WTC11 (cell line): ENCODE data around the gene SLC13A3. TPM values are rescaled to one million over a fixed set of nuclear protein-coding genes. Genes with fewer than 3 reads are reported as not detected.

Experiments
- ATAC-seq: fragments of 200-7000 bp; cut with Tn5 transposase; 2 replicates; pipeline ENCODE4 v1.10.0; 2021; ENCODE audit warnings: mild to moderate bottlenecking, moderate library complexity
- CTCF ChIA-PET: fragments of 300-600 bp; sonication (Branson Sonifier 250); formaldehyde crosslinking; loops from one replicate; lab custom pipeline; 2021; ENCODE audit warnings: antibody characterized with exemption; lab: Charles Lee
- POLR2A ChIA-PET: fragments of 350-600 bp; sonication (Branson Sonifier 250); formaldehyde crosslinking; loops from one replicate; lab custom pipeline; 2021; ENCODE audit warnings: antibody characterized with exemption; lab: Charles Lee
- DNase-seq: peaks from one replicate; pipeline ENCODE4 v3.0.0; 2021; ENCODE audit warnings: low spot score
- H3K27ac Mint-ChIP-seq: 2 replicates; pipeline ENCODE4 v1.8.0; 2021; ENCODE audit warnings: mixed read lengths
- H3K27me3 Mint-ChIP-seq: 2 replicates; pipeline ENCODE4 v1.8.0; 2021; ENCODE audit warnings: low read depth, mild to moderate bottlenecking, moderate library complexity, mixed read lengths
- H3K36me3 Mint-ChIP-seq: 2 replicates; pipeline ENCODE4 v1.8.0; 2021; ENCODE audit warnings: mixed read lengths
- H3K4me1 Mint-ChIP-seq: 2 replicates; pipeline ENCODE4 v1.8.0; 2022; ENCODE audit warnings: mixed read lengths
- H3K4me3 Mint-ChIP-seq: 2 replicates; pipeline ENCODE4 v1.8.0; 2021; ENCODE audit warnings: mild to moderate bottlenecking, moderate library complexity, mixed read lengths
- H3K9me3 Mint-ChIP-seq: 2 replicates; pipeline ENCODE4 v1.8.0; 2021; ENCODE audit warnings: mixed read lengths
- AR ChIP-seq: fragments of 250-450 bp; sonication (Bioruptor Pico); IDR thresholded peaks from 2 replicates; pipeline ENCODE4 v1.9.0; 2021; ENCODE audit warnings: mild to moderate bottlenecking
- ATF3 ChIP-seq: sonication (generic); formaldehyde crosslinking; conservative IDR thresholded peaks from 2 replicates; pipeline ENCODE4 v1.8.1; 2022; ENCODE audit warnings: mild to moderate bottlenecking, missing genetic modification reagents
- CREM ChIP-seq: sonication (generic); formaldehyde crosslinking; IDR thresholded peaks from 2 replicates; pipeline ENCODE4 v1.8.1; 2022; ENCODE audit warnings: mild to moderate bottlenecking, missing genetic modification reagents, moderate library complexity
- CTCF ChIP-seq: fragments of 200-600 bp; IDR thresholded peaks from 2 replicates; pipeline ENCODE4 v1.8.0; 2022; ENCODE audit warnings: antibody characterized with exemption
- FOXJ3 ChIP-seq: sonication (generic); formaldehyde crosslinking; IDR thresholded peaks from 2 replicates; pipeline ENCODE4 v1.9.0; 2021; ENCODE audit warnings: missing genetic modification reagents, mild to moderate bottlenecking, borderline replicate concordance
- GABPB1 ChIP-seq: sonication (generic); formaldehyde crosslinking; IDR thresholded peaks from 2 replicates; pipeline ENCODE4 v1.8.1; 2023; ENCODE audit warnings: mild to moderate bottlenecking, missing genetic modification reagents
- GRHL2 ChIP-seq: fragments of 250-450 bp; sonication (Bioruptor Pico); IDR thresholded peaks from 2 replicates; pipeline ENCODE4 v1.8.0; 2022; ENCODE audit warnings: mild to moderate bottlenecking, moderate library complexity; ENCODE audit not compliant: insufficient replicate concordance, severe bottlenecking
- MAX ChIP-seq: sonication (generic); formaldehyde crosslinking; IDR thresholded peaks from 2 replicates; pipeline ENCODE4 v1.8.0; 2022; ENCODE audit warnings: mild to moderate bottlenecking, missing genetic modification reagents
- NFATC4 ChIP-seq: fragments of 250-450 bp; sonication (Bioruptor Pico); IDR thresholded peaks from 2 replicates; pipeline ENCODE4 v1.9.0; 2021; ENCODE audit warnings: mild to moderate bottlenecking
- NFYB ChIP-seq: sonication (generic); formaldehyde crosslinking; conservative IDR thresholded peaks from 2 replicates; pipeline ENCODE4 v1.8.0; 2022; ENCODE audit warnings: low read depth, missing genetic modification reagents
- NR3C1 ChIP-seq: sonication (generic); formaldehyde crosslinking; conservative IDR thresholded peaks from 2 replicates; pipeline ENCODE4 v1.8.1; 2023; ENCODE audit warnings: low read depth, mild to moderate bottlenecking, missing genetic modification reagents
- OVOL2 ChIP-seq: fragments of 250-450 bp; sonication (Bioruptor Pico); IDR thresholded peaks from 2 replicates; pipeline ENCODE4 v1.9.0; 2021; ENCODE audit warnings: mild to moderate bottlenecking, borderline replicate concordance
- SMAD3 ChIP-seq: sonication (generic); formaldehyde crosslinking; IDR thresholded peaks from 2 replicates; pipeline ENCODE4 v1.8.0; 2022; ENCODE audit warnings: missing genetic modification reagents, mild to moderate bottlenecking, borderline replicate concordance
- SOX15 ChIP-seq: fragments of 250-450 bp; sonication (Bioruptor Pico); IDR thresholded peaks from 2 replicates; pipeline ENCODE4 v1.9.0; 2021; ENCODE audit warnings: mild to moderate bottlenecking
- TCF7 ChIP-seq: sonication (generic); formaldehyde crosslinking; IDR thresholded peaks from 2 replicates; pipeline ENCODE4 v1.8.0; 2022; ENCODE audit warnings: mild to moderate bottlenecking, low read depth, missing genetic modification reagents, moderate library complexity
- TEAD4 ChIP-seq: sonication (generic); formaldehyde crosslinking; IDR thresholded peaks from 2 replicates; pipeline ENCODE4 v1.8.0; 2022; ENCODE audit warnings: mild to moderate bottlenecking, missing genetic modification reagents
- TP53 ChIP-seq: sonication (generic); formaldehyde crosslinking; IDR thresholded peaks from 2 replicates; pipeline ENCODE4 v1.8.1; 2023; ENCODE audit warnings: mild to moderate bottlenecking, missing genetic modification reagents
- ZBTB21 ChIP-seq: sonication (generic); formaldehyde crosslinking; IDR thresholded peaks from 2 replicates; pipeline ENCODE4 v1.8.1; 2023; ENCODE audit warnings: mild to moderate bottlenecking, missing genetic modification reagents, borderline replicate concordance
- ZNF263 ChIP-seq: sonication (generic); formaldehyde crosslinking; IDR thresholded peaks from 2 replicates; pipeline ENCODE4 v1.8.1; 2022; ENCODE audit warnings: low read depth, mild to moderate bottlenecking, moderate library complexity, missing genetic modification reagents
- ZNF396 ChIP-seq: fragments of 250-450 bp; sonication (Bioruptor Pico); IDR thresholded peaks from 2 replicates; pipeline ENCODE4 v1.8.0; 2021; ENCODE audit warnings: mild to moderate bottlenecking, moderate library complexity, borderline replicate concordance
- ZNF423 ChIP-seq: fragments of 250-450 bp; sonication (Bioruptor Pico); IDR thresholded peaks from 2 replicates; pipeline ENCODE4 v2.1.2; 2022; ENCODE audit warnings: mild to moderate bottlenecking, moderate library complexity
- ZNF512 ChIP-seq: sonication (generic); formaldehyde crosslinking; IDR thresholded peaks from 2 replicates; pipeline ENCODE4 v1.8.1; 2022; ENCODE audit warnings: missing genetic modification reagents, borderline replicate concordance
- ZNF671 ChIP-seq: fragments of 250-450 bp; sonication (Bioruptor Pico); IDR thresholded peaks from 2 replicates; pipeline ENCODE4 v1.8.0; 2021; ENCODE audit warnings: mild to moderate bottlenecking
- total RNA-seq: library from RNA; stranded (reverse); gene quantifications from 3 replicates; pipeline ENCODE4 v1.2.3, GENCODE V29; 2021

Gene SLC13A3
- total RNA-seq, 1 experiment from 2014 or later = 10.6 TPM

- ATAC-seq (no peak), DNase-seq (no peak)
- Mint-ChIP-seq H3K9me3 (peaks cover 10% of the 10 kb centered on the region), H3K4me1 (no peaks in the 10 kb centered on the region), H3K4me3 (no peak overlapping the region), H3K36me3 (peaks cover 2% of the 10 kb centered on the region; the same call in 1 of the 2 replicates), H3K27ac (no peak overlapping the region), H3K27me3 (peaks cover 22% of the 10 kb centered on the region)
- POLR2A ChIA-PET = no interaction called here
- CTCF ChIA-PET = interaction anchor here (1.0 to 3.2 kb wide), 6 partner anchors 19 to 169 kb away, joined by 3 to 10 read pairs (median 3); partner anchors contain the start of genes OCSTAMP and TP53RK
- no peak for TF ChIP-seq CREM
- TF ChIP-seq ZBTB21 = no peak
- TF ChIP-seq OVOL2 (CRISPR knock-in tag) = no peak
- TF ChIP-seq TCF7 = no peak
- no peak for TF ChIP-seq ZNF396 (CRISPR knock-in tag)
- no peak for TF ChIP-seq GRHL2 (CRISPR knock-in tag)
- TF ChIP-seq SOX15 (CRISPR knock-in tag) = no peak
- TF ChIP-seq NFATC4 = no peak
- no peak for TF ChIP-seq AR (CRISPR knock-in tag)
- no peak for TF ChIP-seq ZNF263 (CRISPR knock-in tag)
- TF ChIP-seq MAX (CRISPR knock-in tag) = no peak
- no peak for TF ChIP-seq SMAD3 (CRISPR knock-in tag)
- no peak for TF ChIP-seq ZNF423
- TF ChIP-seq NR3C1 (CRISPR knock-in tag) = no peak
Measured at GRCh38 chr20:46520540-46520939, 130.7 kb downstream of the SLC13A3 start.

- Mint-ChIP-seq H3K36me3 (peaks cover 2% of the 10 kb centered on the region; the same call in 1 of the 2 replicates), H3K4me3 (no peak overlapping the region), H3K27ac (no peak overlapping the region), H3K27me3 (peaks cover 20% of the 10 kb centered on the region), H3K4me1 (no peaks in the 10 kb centered on the region), H3K9me3 (peaks cover 10% of the 10 kb centered on the region)
- ChIA-PET POLR2A (no interaction called here), CTCF (interaction anchor here (1.1 to 3.2 kb wide), 5 partner anchors 31 to 163 kb away, joined by 3 to 10 read pairs (median 4); partner anchors contain the start of gene OCSTAMP)
- ATAC-seq (no peak), DNase-seq (no peak)
- TF ChIP-seq CTCF (no peak), NFYB (no peak), ZNF512 (CRISPR knock-in tag) (no peak), TEAD4 (no peak), GABPB1 (CRISPR knock-in tag) (no peak), FOXJ3 (CRISPR knock-in tag) (no peak), TP53 (no peak), ZNF671 (CRISPR knock-in tag) (no peak), OVOL2 (CRISPR knock-in tag) (no peak), ATF3 (no peak)
Measured at GRCh38 chr20:46519471-46520068, 131.7 kb downstream of the SLC13A3 start.
